ENCODE data around the gene ITSN2.

DNA sequence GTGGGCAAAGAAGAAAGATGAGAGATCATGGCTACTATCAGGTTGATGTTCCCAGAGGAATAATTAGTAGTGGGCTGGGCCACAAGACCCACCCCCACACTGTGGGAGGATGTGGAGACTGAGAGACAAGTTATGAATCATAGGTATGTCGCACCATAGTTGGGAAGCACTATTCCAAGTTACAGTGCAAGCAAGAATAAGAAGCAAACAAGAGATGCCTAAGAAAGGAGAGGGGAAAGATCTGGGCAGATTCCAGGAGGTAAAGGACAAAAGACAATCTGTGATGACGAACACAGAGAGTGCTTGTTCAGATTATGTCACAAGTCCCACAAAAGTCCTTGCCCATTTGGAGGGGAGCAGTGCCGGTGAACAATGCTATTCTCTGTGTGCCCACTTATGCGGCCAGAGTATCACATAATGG lies 128.9 kb downstream of the ITSN2 start:
- TF ChIP-seq EP300 (IDR thresholded peaks at IDR 0.05), result no peak
- TF ChIP-seq, protein P1, sequence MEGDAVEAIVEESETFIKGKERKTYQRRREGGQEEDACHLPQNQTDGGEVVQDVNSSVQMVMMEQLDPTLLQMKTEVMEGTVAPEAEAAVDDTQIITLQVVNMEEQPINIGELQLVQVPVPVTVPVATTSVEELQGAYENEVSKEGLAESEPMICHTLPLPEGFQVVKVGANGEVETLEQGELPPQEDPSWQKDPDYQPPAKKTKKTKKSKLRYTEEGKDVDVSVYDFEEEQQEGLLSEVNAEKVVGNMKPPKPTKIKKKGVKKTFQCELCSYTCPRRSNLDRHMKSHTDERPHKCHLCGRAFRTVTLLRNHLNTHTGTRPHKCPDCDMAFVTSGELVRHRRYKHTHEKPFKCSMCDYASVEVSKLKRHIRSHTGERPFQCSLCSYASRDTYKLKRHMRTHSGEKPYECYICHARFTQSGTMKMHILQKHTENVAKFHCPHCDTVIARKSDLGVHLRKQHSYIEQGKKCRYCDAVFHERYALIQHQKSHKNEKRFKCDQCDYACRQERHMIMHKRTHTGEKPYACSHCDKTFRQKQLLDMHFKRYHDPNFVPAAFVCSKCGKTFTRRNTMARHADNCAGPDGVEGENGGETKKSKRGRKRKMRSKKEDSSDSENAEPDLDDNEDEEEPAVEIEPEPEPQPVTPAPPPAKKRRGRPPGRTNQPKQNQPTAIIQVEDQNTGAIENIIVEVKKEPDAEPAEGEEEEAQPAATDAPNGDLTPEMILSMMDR (IDR thresholded peaks at IDR 0.05), result no peak
